Ishikawa (cell line): ENCODE data around the gene NR2E1.

Source experiments
- CEBPB ChIP-seq: IDR thresholded peaks from 2 replicates; pipeline ENCODE4 v1.6.1; 2012
- CREB1 ChIP-seq: IDR thresholded peaks from 2 replicates; pipeline ENCODE4 v1.6.1; 2012; ENCODE audit warnings: low read depth
- EGR1 ChIP-seq: IDR thresholded peaks from 2 replicates; pipeline ENCODE4 v1.6.1; 2012
- EP300 ChIP-seq: IDR thresholded peaks from 2 replicates; pipeline ENCODE4 v1.6.1; 2012; ENCODE audit warnings: borderline replicate concordance
- FOXM1 ChIP-seq: IDR thresholded peaks from 2 replicates; pipeline ENCODE4 v1.6.1; 2012; ENCODE audit warnings: low read depth, borderline replicate concordance
- NFIC ChIP-seq: IDR thresholded peaks from 2 replicates; pipeline ENCODE4 v1.6.1; 2012
- RAD21 ChIP-seq: IDR thresholded peaks from 2 replicates; pipeline ENCODE4 v1.6.1; 2012; ENCODE audit warnings: low read depth
- TAF1 ChIP-seq: IDR thresholded peaks from 2 replicates; pipeline ENCODE4 v1.6.1; 2012; ENCODE audit warnings: low read depth, mild to moderate bottlenecking
- TCF12 ChIP-seq: IDR thresholded peaks from 2 replicates; pipeline ENCODE4 v1.6.1; 2012; ENCODE audit warnings: low read depth
- TEAD4 ChIP-seq: IDR thresholded peaks from 2 replicates; pipeline ENCODE4 v1.6.1; 2012
- YY1 ChIP-seq: IDR thresholded peaks from 2 replicates; pipeline ENCODE4 v1.6.1; 2012; ENCODE audit warnings: low read depth
- ZBTB7A ChIP-seq: IDR thresholded peaks from 2 replicates; pipeline ENCODE4 v1.6.1; 2012; ENCODE audit warnings: low read depth
- TF ChIP-seq, protein P1 (sequence below): IDR thresholded peaks from 2 replicates; pipeline ENCODE4 v1.6.1; 2012
- TF ChIP-seq, protein P2 (sequence below): IDR thresholded peaks from 2 replicates; pipeline ENCODE4 v1.6.1; 2012; ENCODE audit warnings: low read depth, mild to moderate bottlenecking
- TF ChIP-seq, protein P3 (sequence below): IDR thresholded peaks from 2 replicates; pipeline ENCODE4 v1.6.1; 2012

Gene NR2E1

DNA sequence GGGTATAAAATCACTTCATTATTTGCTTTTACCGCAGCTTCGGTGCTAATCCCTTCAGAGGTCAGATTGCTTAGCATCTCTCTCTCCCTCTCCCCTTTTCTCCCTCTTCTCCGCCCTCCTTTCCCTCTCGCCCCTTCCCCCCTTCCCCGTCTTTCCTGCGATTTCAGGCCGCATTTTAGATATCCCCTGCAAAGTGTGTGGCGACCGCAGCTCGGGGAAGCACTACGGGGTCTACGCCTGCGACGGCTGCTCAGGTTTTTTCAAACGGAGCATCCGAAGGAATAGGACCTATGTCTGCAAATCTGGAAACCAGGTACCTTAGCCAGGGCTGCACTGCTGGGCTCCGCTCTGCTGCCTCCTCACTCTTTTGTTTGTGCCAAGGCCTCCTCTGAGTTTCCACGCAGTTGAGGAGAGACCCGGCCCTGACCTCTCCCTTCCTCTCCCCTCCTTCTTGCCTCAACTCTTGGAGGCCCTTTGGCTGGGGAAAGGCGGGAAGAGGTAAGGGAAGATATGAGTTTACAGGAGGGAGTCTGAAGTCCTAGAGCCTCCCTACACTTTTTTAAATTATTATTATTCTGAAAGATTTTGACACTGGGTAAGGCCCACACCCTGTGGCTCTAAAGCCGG is 5.6 kb downstream of the NR2E1 start:
- TF ChIP-seq, protein P1, sequence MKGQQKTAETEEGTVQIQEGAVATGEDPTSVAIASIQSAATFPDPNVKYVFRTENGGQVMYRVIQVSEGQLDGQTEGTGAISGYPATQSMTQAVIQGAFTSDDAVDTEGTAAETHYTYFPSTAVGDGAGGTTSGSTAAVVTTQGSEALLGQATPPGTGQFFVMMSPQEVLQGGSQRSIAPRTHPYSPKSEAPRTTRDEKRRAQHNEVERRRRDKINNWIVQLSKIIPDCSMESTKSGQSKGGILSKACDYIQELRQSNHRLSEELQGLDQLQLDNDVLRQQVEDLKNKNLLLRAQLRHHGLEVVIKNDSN = no peak
- TF ChIP-seq EP300 (no peak), NFIC (no peak), YY1 (no peak), CREB1 (no peak), RAD21 (no peak)
- TF ChIP-seq, protein P2, sequence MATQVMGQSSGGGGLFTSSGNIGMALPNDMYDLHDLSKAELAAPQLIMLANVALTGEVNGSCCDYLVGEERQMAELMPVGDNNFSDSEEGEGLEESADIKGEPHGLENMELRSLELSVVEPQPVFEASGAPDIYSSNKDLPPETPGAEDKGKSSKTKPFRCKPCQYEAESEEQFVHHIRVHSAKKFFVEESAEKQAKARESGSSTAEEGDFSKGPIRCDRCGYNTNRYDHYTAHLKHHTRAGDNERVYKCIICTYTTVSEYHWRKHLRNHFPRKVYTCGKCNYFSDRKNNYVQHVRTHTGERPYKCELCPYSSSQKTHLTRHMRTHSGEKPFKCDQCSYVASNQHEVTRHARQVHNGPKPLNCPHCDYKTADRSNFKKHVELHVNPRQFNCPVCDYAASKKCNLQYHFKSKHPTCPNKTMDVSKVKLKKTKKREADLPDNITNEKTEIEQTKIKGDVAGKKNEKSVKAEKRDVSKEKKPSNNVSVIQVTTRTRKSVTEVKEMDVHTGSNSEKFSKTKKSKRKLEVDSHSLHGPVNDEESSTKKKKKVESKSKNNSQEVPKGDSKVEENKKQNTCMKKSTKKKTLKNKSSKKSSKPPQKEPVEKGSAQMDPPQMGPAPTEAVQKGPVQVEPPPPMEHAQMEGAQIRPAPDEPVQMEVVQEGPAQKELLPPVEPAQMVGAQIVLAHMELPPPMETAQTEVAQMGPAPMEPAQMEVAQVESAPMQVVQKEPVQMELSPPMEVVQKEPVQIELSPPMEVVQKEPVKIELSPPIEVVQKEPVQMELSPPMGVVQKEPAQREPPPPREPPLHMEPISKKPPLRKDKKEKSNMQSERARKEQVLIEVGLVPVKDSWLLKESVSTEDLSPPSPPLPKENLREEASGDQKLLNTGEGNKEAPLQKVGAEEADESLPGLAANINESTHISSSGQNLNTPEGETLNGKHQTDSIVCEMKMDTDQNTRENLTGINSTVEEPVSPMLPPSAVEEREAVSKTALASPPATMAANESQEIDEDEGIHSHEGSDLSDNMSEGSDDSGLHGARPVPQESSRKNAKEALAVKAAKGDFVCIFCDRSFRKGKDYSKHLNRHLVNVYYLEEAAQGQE = no peak
- TF ChIP-seq, protein P3, sequence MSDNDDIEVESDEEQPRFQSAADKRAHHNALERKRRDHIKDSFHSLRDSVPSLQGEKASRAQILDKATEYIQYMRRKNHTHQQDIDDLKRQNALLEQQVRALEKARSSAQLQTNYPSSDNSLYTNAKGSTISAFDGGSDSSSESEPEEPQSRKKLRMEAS = no peak

DNA sequence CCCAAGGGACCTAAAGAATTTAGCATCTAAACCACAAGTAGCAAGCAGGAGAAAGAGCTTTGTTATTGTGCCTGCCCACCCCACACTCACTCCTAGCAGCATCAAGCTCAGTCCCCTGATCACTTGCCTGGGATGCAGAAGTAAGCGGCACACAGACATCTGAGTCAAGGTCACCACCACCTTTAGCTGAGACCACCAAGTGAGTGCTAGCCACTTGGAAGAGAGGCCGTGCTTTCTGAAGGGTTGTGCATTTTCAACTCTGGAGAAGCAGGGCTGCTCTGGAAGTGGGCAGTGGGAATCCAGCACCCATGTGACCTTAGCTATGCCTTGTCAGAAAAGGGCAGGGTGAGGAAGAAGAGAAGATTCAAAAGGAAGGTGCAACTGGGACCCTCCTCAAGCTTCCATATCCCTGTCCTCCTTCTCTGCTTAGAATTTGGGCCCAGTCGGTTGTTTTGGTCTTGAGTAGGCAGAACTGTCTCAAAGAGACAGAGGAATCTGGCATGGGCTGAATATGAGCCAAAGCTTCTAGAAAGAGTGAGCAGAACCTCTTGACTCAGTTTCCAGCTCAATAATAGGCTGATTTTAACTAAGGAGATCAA is 6.2 kb downstream of the NR2E1 start:
- TF ChIP-seq RAD21 = no peak
- no peak for TF ChIP-seq CEBPB
- no peak for TF ChIP-seq TEAD4
- TF ChIP-seq TCF12 = no peak
- TF ChIP-seq ZBTB7A = no peak

DNA sequence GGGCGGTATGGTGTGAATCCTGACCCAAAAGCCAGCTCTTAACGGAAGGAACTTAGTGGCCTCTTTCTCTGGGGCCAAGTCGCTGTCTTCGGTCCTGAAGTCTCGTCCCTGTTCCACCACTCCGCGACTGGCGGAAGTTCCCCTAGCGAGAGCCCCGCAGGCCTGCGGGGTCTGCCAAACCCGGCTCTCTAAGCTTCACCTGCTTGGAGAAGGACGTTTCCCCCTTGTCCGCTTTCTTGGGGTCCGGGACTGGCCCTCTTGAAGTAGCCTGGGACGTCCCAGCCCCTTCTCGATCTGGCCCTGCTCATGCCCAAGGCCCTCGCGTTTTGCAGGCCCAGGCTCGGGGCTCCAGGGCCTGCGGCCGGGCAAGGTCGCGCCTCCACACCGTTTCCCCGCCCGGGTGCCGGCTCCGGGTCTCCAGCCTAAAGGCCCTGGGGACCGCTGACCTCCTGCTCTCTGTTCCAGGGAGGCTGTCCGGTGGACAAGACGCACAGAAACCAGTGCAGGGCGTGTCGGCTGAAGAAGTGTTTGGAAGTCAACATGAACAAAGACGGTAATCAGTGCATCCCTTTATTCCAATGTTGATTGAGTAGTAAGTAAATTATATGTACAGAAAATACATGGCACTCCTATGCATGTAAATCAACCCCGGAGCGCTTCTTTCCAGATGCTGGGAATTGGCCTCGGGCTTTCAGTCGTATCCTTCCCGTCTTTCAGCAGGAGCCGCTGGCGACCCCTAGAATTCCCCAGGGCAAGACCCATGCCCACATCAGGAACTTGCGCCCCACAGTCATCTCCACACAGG is 8.8 kb downstream of the NR2E1 start:
- TF ChIP-seq, protein P1 = no peak
- TF ChIP-seq CEBPB = no peak
- TF ChIP-seq, protein P2 = peak; percentile 70
- no peak for TF ChIP-seq TAF1

DNA sequence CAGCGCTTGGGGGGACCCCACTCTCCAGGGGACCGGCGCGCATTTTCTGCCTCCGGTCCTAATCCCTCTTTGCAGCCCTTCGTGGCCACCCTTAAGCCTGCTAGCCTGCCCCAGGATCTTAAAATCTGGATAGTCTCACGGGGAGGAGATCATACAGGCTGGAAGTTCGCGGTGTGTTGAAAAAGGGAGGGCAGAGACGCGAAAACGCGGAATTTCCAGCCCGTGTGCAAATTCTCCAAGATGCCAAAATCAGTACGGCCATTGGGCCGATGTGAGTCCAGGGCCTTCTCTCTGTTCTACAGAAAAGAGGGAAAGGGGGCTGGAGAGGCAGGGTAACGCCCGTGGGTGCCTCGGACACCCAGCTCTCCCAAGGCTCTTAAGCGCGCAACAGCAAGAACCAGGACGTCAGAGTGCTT is 9.4 kb downstream of the NR2E1 start:
- TF ChIP-seq FOXM1 (no peak), CEBPB (no peak)

DNA sequence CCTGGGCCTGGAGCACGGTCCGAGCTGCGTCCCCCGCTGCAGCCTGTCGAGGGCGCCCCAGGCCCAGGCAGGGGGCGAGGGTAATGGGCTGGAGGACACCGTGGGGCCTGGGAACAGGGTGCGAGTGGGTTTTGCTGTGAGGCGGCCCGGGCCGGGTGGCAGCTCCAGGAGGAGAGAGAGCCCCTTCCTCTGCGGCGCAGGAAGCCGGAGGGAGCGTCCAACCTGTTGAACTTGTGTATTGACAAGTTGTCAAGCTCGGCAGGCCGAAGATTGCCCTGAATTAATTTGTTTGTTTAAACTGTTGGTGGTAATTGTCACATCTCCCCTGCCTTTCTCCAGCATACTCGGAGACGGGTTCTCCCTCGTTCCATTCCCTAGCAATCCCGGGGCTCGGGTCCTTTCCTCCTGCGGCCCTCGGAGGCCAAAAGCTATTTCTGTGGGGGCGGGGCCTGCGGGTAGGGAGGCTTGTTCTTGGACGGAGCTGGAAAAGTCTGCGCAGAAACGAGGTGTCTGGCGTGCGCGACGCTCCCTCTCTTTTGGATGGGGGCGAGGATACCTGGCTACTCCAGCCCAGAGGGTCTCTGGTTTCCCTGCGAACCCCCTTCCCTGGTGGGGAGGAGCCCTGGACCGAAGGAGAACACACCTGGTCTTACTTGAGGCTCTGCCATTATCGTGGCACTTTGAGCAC is 9.9 kb downstream of the NR2E1 start:
- TF ChIP-seq RAD21 (peak; percentile 42; the same call in 1 of the 2 replicates), TAF1 (no peak)

DNA sequence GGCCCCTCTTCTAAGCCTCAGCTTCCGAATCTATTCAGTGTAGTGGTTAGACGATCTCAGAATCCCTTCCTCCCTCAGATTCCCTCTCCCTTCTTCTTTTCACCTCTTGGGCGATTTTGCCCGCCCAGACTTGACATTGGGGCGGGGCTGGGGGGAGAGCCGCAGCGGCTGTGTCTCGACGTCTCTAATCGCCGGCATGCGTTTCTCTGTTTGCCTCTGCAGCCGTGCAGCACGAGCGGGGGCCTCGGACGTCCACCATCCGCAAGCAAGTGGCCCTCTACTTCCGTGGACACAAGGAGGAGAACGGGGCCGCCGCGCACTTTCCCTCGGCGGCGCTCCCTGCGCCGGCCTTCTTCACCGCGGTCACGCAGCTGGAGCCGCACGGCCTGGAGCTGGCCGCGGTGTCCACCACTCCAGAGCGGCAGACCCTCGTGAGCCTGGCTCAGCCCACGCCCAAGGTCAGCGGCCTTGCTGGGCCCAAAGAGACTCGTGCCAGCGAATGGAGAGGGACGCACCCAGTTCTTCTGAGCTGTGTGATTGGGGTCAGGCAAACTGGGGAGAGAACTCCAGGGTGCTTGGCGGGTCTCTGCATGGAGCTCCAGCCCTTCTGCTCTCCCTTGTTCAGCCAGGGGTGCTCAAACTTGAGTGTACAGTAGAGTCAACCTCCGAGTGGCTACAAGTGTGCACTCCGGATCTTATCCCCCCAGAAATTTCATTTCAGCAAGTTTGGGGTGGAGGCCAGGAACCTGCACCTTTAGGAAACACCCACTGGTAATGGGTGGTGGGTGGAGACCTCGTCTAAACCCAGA is 10.7 kb downstream of the NR2E1 start:
- TF ChIP-seq ZBTB7A (no peak), TCF12 (no peak), EGR1 (no peak), CEBPB (no peak), FOXM1 (no peak), EP300 (no peak), CREB1 (no peak), TAF1 (no peak), RAD21 (no peak)
- TF ChIP-seq, protein P1 = no peak
- TF ChIP-seq, protein P2 = no peak
